Stimulated activated CD4-positive, alpha-beta T cell treated with anti-CD3 and anti-CD28 coated beads, Interleukin-15, amount 100 ng/mL, for 24 hours (primary cell): ENCODE measurements around the gene HGFAC.

Experiments
- DNase-seq: peaks from one replicate; pipeline ENCODE4 v3.0.0-alpha.2; 2020

The HGFAC gene

DNA sequence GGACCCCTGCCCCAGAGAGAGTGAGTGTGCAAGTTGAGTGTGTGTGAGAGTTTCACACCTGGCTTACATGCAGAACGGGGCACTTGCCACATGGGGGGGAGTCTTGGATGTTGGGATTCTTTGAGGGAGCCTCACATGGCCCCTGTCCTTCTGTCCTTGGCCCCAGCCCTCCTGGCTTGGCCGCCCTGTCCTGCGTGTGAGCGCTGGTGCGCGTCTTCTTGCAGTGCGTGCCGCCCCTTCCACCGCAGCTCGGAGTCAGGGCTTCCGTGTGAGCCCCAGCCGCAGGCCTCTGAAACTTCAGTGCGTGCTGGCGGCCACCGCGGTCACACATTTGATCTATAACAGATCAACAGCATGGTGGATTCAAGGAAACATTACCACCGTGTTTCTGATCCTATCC, 30.1 kb upstream of the HGFAC start:
- DNase-seq, result no peak

DNA sequence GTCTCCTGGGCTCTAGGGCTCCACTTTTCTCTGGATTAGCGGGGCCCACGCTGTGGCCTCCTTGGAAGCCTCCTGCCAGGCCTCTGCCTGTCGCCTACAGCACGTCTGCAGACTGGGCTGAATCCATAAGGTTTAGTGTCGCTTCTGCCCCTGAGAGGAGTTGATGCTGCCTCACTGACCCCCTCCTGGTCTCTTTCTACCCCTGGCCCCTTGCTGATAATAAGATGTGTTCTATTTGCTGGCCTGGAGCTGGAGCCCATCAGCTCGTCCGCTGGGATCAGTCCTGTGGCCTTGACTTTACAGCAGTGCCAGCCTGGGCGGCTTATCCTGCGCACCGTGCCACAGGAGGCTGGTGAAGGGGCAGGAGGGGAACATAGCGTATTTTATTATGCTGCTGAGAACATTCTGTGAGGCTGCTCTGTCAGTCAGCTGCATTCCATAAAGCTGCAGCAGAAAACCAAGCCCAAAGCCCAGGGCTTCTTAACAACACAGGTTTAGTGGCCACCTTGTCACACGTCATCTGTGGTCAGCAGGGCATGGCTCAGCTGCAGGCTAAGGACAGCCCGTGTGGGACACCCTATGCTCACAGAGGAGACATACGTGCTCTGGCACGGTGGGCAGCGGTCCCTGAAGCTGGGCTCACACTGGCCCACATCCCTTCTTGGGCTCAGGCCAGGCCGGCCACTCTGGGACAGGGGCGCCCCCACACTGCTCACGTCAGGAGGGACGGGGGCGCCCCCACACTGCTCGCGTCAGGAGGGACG, 29.3 kb upstream of the HGFAC start:
- no peak for DNase-seq

DNA sequence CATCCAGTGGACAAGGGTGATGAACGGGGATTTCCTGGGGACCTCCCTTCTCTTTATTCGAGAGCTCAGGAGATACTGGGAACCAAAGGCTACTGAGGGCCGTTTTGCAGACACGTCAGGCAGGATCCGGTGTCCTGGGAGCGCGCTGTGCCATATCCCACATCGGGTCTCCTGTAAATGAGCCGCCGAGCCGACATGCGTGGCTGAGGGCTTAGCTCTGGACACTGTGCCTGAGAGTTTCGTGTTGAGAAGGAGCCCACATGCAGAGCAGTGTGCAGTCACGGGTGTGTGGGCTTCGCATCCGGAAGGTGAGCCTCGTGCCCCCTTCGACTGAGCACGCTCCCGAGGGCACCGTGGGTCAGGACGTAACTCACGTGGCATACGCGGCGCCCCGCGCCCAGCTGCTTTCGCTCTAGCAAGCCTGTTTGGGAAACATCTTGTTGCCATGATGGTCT, 28.5 kb upstream of the HGFAC start:
- DNase-seq, result no peak

DNA sequence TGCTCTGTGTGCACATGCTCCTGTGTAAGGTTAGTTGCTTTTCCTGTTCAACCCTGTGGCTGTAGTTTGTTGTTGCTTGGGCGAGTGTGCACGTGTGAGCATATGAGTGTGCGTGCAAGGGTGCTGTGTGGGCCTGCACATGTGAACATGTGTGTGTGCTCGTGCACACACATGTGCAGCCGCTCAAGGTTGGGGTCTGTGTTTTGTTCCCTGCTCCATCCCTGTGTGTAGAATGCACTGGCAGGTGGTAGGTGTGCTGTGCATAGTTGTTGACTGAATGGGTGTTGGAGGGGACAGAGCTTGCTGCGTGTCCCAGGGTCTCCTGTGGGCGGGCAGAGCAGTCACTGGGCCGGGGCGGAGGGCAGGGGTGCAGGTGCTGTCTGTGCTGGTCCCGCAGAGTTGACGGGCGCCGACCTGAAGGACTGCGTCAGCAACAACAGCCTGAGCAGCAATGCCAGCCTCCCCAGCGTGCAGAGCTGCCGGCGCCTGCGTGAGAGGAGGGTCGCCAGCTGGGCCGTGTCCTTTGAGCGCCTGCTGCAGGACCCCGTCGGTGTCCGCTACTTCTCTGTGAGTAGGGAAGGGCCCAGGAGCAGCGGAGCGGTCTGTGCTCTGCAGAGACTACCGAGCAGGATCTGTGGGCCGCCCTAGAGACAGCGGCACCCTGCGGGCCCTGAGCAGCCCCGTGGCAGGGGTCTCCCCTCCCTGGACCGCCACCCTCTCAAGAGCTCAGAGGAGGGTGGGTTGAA, 27.9 kb upstream of the HGFAC start:
- DNase-seq, result no peak

DNA sequence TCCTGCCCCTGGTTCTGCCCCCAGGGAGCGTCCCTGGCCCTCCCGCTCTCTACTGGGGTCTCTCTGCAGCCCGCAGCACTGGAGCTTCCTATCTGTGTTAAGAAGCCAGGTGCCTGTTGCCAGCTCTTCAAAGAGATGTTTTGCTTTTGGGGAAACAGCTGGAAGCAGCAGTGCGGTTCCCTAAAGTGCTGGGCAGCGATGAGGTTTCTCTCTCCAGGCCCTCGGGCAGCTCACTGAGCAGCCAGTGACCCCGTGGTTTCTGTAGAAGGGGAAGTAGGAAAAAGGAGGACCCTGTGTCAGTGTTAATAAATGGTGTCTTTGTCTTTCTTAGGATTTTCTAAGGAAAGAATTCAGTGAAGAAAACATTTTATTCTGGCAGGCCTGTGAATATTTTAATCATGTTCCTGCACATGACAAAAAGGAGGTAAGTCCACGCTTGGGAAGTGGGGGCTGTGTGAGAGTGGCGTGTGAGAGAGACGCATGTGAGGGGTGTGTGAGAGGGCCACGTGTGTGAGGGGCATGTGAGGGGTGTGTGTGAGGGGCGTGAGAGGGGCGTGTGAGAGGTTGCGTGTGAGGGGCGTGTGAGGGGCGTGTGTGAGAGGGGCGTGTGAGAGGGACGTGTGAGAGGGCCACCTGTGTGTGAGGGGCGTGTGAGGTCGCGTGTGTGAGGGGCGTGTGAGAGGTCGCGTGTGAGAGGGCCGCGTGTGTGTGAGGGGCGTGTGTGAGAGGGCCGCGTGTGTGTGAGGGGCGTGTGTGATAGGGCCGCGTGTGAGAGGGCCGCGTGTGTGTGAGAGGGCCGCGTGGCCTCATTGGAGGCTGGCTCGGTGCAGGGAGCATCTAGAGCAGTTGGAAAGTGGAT, 27.1 kb upstream of the HGFAC start:
- no peak for DNase-seq

DNA sequence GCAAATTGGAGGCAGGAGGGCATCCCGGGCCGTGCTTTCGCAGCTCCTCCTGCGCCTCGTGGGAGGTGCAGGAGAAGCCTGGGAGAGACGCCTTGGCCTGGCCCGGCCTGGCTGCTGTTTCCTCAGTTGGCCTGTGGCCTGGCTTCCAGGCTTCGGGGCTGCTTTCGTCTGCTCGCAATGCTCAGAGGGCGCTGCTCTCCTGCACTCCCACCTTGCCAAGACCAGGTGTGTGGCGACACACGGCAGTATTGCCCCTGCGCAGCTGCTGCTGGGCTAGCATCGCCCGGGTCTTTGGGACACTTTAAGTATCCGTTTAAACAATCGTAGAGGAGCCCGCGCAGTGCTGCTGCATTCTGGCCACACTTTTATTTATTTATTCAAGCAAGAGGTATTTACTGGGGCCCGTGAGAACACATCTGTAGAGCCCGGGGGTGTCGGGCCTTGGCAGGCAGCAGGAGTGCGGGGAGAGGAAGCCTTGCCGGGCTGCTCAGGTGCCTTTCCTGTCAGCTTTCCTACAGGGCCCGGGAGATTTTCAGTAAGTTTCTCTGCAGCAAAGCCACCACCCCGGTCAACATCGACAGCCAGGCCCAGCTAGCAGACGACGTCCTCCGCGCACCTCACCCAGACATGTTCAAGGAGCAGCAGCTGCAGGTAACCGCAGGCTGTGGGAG, 26.2 kb upstream of the HGFAC start:
- DNase-seq, result no peak

DNA sequence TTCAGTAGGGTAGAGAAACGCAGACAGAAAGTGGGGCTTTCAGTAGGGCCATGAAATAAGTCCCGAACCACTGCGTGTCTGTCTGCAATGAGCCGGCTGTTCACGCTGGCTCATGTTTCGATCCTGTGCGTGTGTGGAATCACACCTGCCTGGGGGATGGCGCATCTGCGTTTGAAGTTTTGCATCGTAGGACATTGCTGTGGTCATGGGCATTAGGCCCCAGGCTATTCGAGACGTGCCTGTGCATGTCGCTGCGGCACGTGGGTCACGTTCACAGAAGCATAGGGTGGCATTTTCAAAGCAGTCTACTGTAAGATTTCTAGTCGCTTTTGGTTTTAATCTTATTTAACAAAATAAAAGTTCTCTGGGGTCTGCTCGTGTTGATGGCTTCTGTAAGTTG, 25.5 kb upstream of the HGFAC start:
- no peak for DNase-seq

DNA sequence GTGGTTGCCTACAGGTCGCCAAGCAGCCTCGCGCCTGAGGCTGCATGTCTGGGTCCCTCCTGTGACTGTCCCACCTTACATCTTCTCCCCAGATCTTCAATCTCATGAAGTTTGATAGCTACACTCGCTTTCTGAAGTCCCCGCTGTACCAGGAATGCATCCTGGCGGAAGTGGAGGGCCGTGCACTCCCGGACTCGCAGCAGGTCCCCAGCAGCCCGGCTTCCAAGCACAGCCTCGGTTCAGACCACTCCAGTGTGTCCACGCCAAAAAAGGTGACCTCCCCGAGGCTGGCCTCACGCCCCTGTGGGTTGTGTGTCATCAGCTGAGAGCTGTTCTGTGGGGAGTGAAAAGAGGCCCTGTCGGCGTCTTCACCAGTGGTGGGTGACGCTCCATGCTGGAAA, 24.9 kb upstream of the HGFAC start:
- DNase-seq, result no peak

DNA sequence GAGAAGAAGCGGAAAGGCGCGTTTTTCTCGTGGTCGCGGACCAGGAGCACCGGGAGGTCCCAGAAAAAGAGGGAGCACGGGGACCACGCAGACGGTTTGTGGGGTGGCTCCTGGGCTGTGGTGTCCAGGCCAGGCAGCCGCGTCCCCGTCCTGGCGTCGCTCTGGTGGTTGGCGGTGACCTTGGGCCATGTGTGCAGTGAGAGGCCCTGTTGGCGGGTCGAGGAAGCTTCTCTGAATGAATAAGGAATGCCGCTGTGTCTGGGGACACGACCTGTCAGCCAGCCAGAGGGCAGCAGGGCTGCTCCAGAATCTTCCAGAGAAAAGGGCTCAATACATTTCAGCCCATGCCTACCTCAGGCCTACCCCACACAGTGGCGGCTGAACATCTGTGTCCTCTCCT, 24.3 kb upstream of the HGFAC start:
- DNase-seq, result no peak

DNA sequence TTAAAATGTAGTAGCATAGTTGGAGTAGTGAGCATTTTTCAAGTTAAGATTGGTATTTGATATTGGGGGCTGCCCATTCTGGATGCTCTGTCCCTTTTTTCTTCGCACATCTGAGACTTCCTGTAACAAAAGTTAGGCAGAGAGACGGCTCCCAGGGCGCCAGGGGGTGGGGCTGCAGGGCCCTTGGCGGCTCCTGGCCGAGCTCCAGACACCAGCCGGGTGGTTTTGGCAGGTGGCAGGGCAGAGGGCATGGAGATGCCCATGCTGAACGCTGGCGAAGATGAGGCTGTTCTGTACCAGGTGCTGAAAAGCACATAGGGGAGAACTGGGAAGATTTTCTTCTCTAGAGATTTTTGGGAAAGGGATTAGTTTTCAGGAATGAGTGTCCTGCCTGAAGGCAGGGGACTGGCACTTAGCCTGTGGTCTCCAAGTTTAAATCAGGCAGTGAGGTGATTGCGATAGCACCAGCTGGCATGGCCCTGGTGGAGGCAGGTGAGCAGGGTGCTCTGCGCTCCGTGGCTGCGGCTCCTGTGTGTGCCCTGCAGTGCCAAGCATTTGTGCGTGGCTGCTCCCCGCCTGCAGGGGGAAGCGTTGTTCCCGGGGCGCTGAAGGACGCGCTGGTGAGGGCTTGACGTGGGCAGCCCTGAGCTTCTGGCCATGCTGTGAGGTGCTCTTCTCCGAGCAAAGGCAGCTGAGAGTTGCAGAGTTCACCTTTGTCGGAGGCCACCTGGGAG, 23.6 kb upstream of the HGFAC start:
- DNase-seq, result no peak

DNA sequence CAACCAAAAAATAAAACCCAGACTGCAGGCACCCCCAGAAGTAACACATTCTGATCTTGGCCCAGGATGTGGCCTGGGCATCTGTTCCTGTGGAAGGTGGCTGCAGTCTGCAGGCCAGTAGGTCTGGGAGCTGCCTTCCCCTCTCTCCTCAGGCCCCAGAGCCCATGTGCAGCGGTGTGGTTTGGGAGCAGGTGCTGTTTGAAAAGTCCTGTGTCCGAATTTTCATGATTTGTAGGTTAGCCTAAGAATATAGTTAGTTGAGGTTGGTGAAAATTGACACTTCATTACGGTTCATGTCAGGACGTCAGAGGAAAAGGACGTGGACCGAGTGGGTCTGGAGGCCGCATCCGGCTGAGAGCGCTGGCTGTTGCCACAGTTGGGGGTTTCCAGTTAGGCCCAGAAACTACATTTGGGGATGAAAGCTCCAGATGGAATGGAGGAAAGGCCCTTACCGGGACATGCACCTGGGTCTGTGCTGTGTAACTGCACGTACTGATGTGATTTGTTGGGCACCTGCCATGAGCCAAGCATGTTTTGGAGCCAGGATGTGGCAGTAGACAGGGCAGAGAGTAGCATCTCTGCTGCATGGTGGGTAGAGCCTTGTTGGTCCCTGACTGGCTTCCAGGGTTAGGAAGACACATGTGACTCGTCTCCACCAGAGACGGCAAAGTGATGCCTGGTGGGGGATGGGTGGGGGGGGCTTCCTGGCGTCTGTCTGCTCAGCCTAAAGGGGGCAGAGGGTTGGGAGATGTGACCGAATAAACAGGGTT, 21.7 kb upstream of the HGFAC start:
- no peak for DNase-seq

DNA sequence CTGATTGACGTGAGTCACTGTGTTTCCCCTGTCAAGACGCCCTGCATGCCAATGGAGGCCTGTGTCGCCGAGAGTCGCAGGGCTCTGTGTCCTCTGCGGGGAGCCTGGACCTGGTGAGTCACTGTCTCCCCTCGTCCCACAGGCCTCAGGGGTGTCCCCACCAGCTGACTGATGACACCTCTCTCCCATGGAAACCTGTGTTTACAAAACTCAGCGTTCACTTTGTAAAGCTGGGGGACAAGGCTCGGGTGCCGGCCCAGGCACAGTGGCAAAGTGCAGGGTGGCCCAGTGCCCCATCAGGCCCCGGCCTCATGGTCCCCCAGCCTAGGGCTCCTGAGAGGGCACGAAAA, 21.2 kb upstream of the HGFAC start:
- DNase-seq, result no peak

DNA sequence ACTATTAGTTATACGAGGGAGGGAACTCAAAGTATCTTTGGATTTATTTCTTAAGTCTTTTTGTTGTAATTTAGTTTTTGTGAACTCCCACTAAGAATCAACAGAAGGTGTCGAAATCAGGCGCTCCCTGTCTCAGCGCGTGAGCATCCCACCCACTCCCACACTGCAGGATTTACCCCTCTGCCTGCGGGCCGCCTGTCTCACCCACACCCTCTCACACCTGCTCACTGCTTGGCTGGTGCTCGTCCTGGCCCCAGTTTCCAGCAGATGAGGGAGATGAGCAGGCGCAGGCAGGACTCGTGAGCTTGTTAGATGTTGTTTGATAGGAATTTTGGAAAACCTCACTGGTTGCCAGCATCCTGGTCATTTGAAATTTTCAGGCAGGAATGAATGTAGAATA, 20.8 kb upstream of the HGFAC start:
- DNase-seq, result no peak

DNA sequence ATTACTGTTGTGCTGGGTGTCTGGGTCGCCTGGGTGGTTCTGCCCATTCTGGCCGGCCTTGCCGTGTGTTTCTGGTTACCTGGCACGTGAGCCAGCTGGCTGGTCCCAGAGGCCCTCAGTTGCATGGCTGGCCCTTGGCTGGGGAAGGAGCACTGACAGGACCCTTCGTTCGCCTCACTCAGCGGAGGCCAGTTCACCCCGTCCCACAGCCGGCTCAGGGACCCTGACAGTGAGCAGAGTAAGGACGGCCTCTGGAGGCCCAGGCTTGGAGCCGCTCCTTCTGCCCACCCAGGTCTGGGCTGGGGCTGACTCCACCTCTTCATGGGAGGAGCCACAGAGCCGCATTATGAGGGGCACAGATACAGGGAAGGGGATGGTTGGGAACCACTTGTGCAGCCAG, 20.3 kb upstream of the HGFAC start:
- DNase-seq, result no peak

DNA sequence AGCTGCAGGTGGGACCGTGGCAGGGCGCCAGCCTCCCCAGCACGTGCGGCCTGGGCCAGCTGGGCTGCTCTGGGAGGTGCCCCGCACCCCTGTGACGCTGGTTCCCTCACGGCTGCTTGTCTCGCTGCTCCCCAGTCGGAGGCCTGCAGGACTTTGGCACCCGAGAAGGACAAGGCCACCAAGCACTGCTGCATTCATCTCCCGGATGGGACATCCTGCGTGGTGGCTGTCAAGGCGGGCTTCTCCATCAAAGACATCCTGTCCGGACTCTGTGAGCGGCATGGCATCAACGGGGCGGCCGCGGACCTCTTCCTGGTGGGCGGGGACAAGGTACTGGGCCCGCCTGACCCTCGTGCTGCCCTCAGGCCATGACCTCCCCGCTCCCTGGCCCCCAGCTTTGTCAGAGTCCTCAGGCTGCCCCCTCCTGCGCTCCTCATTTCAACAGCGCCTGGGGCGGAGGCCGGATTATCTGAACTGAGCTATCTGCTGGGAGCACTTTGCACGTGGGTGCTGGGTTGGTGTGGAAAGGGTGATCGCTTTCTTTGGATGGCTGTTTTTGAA, 19.4 kb upstream of the HGFAC start:
- DNase-seq, result no peak

DNA sequence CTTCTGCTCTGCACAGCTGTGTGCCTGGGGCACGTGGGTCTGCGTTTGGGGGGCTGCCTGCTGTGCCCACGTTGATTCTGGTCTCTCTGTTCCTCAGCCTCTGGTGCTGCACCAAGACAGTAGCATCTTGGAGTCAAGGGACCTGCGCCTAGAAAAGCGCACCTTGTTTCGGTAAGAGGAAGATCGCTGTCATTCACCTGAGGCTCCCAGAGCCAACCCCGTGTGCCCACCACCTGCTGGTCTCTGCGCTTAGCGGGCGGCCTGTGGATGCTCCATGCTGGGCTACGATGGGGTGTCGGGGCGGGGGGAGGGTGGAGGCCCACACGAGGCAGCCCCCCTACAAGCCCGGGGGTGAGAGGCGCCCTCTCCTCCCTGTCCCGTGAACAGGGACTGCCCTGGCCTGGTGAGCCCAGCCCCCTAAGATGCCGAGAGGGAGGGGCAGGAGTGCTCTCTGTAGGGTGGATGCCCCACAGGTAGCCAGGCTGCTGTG, 18.9 kb upstream of the HGFAC start:
- DNase-seq, result no peak

DNA sequence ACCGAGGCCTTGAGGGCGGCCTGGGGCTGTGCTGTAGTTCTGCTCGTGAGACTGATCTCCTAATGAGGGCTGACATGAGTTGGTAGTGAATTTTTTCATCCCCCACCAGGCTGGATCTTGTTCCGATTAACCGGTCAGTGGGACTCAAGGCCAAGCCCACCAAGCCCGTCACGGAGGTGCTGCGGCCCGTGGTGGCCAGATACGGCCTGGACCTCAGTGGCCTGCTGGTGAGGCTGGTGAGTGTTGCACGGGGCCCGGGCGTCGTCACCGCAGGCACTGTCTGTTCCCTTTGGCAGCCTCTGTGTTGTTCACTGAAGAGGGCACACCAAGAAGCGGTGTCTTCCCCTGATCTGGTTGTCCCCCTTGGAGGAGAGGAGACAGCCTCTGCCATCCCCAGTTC, 18.4 kb upstream of the HGFAC start:
- DNase-seq, result no peak

DNA sequence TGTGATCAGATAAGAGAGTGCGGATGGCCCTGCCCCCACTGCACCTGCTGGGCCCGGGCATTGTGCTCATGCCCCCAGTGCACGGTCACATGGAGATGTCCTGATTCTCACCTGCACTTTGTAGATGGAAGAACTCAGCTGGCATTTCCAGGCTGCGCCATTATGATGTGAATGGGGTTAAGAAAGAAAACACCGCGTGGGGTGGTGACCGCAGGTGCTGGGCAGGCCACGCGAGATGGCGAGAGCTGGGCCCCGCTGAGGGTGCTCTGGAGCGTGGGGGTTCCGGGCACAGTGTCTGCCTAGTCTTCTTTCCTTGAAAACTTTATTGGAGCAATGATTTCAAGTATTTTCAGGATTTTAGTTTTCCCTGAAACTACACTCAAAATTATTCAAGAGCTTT, 17.8 kb upstream of the HGFAC start:
- DNase-seq, result no peak

DNA sequence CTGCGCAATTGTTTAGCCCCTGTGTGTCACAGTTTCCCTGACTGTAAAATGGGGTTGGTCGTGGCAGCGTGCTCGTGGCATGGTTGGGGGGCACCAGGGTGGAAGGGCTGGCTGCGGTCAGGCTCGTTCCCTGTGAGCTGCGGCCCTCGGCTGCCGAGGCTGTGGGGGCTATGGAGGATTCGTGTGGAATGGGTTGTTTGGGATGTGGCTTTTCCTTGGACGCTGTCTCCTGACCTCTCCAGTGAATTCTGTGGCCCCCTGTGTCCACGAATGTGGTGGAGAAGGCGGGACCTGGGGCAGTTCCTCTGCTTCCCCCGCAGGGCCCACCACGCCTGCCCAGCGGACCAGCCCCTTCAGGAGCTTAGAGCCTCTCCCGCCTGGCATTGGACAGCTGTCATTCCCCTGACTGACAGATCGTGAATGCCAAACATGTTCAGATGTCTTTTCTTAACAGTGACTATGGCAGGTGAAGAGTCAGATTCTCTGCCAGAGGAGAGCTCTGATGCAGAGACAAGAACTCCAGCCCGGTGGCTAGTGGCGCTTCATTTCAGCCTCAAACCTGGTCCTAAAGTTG, 17.2 kb upstream of the HGFAC start:
- no peak for DNase-seq

DNA sequence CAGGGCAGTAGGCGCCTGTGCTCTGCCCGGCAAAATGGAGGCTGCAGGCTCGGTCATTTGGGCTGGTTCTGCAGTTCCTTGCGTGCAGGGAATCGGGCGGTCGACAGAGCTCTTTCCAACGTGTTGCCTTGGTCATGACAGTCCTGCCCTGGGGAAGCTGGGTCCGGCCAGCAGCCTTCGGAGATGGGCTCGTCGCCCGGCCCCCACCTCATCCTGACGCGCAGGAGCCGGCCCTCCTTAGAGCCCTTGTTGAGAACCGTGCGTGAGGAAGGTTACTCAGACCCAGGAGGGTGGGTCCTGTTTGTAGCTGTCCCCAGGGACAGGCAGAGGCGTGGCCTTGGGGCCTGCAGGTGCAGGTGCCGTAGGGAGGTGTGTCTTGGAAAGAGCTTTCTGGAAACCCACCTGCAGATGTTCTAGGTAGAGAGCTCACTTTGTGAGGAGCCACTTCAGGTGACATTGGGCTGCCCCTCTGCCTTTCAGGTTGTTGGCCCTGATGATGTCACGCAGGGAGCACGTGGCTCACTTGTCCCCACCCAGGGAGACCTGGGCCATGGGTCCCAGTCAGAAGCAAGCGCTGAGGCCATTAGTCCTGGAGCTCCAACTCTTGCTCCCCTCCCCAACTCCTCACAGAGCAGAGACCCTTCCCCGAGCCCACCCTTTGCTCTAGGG, 15.2 kb upstream of the HGFAC start:
- no peak for DNase-seq
